A549 (cell line): ENCODE measurements around the gene TEX36. TPM values are rescaled to one million over a fixed set of nuclear protein-coding genes. Genes with fewer than 3 reads are reported as not detected.

Experiments used
- ATAC-seq, 2 experiments: fragments of 200-7000 bp in 1 of 2; fragments of >200 bp in 1 of 2; cut with Nextera tagmentation in 1 of 2; cut with Tn5 transposase in 1 of 2; 3 replicates each; pipeline versions ENCODE4 v1.8.0 to v1.9.1; 2018 to 2020; ENCODE audit warnings: mild to moderate bottlenecking in 1 of 2, moderate library complexity in 1 of 2
- CTCF ChIA-PET: fragments of 300-600 bp; sonication (Branson Sonifier 250); formaldehyde crosslinking; extraction: SDS; loops from one replicate; lab custom pipeline; 2021; ENCODE audit warnings: antibody characterized with exemption, inconsistent platforms; lab: Yijun Ruan, JAX
- POLR2A ChIA-PET: fragments of 350-600 bp; formaldehyde crosslinking; extraction: SDS; loops from one replicate; lab custom pipeline; 2021; ENCODE audit warnings: antibody characterized with exemption, inconsistent platforms; lab: Yijun Ruan, JAX
- DNase-seq, 2 experiments: peaks; one replicate each; pipeline versions ENCODE4 v3.0.0 to v3.0.0-alpha.2; 2011 to 2016; ENCODE audit warnings: low read depth in 1 of 2, low spot score in 1 of 2
- FAIRE-seq: peaks from 2 replicates; lab custom pipeline; 2011; peaks lifted over from hg19 to GRCh38; lab: Jason Lieb, UNC
- H3K27ac ChIP-seq, 2 experiments: fragments of >200 bp; sonication (Bioruptor Twin); formaldehyde crosslinking; 3 replicates each; pipeline ENCODE4 v1.5.1; 2016 to 2017
- H3K4me1 ChIP-seq: fragments of >200 bp; sonication (Bioruptor Twin); formaldehyde crosslinking; 3 replicates; pipeline ENCODE4 v1.6.1; 2016
- H3K4me2 ChIP-seq: fragments of >200 bp; sonication (Bioruptor Twin); formaldehyde crosslinking; 3 replicates; pipeline ENCODE4 v1.6.1; 2016
- H3K4me3 ChIP-seq: fragments of >200 bp; sonication (Bioruptor Twin); formaldehyde crosslinking; 3 replicates; pipeline ENCODE4 v1.5.1; 2016
- H3K9me3 ChIP-seq: fragments of >200 bp; sonication (Bioruptor Twin); formaldehyde crosslinking; 3 replicates; pipeline ENCODE4 v1.6.1; 2016
- ATOH8 ChIP-seq: fragments of 250-450 bp; sonication (Bioruptor Pico); IDR thresholded peaks from 2 replicates; pipeline ENCODE4 v1.5.0; 2020; ENCODE audit warnings: low read depth, mild to moderate bottlenecking, moderate library complexity
- BCL3 ChIP-seq: fragments of >200 bp; sonication (Bioruptor Twin); formaldehyde crosslinking; IDR thresholded peaks from 3 replicates; pipeline ENCODE4 v1.6.1; 2016
- CBX8 ChIP-seq: fragments of 200-600 bp; sonication (generic); IDR thresholded peaks from 2 replicates; pipeline ENCODE4 v1.6.1; 2016
- CHD2 ChIP-seq: fragments of 150-350 bp; IDR thresholded peaks from 2 replicates; pipeline ENCODE4 v1.6.1; 2014; ENCODE audit warnings: low read length; ENCODE audit not compliant: partially characterized antibody
- E2F6 ChIP-seq: IDR thresholded peaks from 2 replicates; pipeline ENCODE4 v1.6.1; 2012; ENCODE audit warnings: low read depth, borderline replicate concordance
- EHMT2 ChIP-seq: fragments of 200-600 bp; sonication (generic); IDR thresholded peaks from 2 replicates; pipeline ENCODE4 v1.6.1; 2016; ENCODE audit warnings: antibody characterized with exemption, low read depth, mild to moderate bottlenecking, moderate library complexity
- ESRRA ChIP-seq: fragments of 150-350 bp; IDR thresholded peaks from 2 replicates; pipeline ENCODE4 v1.6.1; 2014; ENCODE audit warnings: mild to moderate bottlenecking, low read length, borderline replicate concordance
- FOSL2 ChIP-seq, 2 experiments: fragments of 450-650 bp in 1 of 2; fragments of >200 bp in 1 of 2; sonication (Bioruptor Twin) in 1 of 2; formaldehyde crosslinking; IDR thresholded peaks; 2 replicates each; pipeline versions ENCODE4 v1.5.0 to v1.6.1; 2016 to 2020; ENCODE audit warnings: mild to moderate bottlenecking in 1 of 2, moderate library complexity in 1 of 2
- GATA3 ChIP-seq: IDR thresholded peaks from 2 replicates; pipeline ENCODE4 v1.6.1; 2012; ENCODE audit warnings: borderline replicate concordance
- HDAC2 ChIP-seq: fragments of 200-600 bp; sonication (generic); IDR thresholded peaks from 2 replicates; pipeline ENCODE4 v1.6.1; 2016
- HEYL ChIP-seq: fragments of 250-450 bp; sonication (Bioruptor Pico); IDR thresholded peaks from 2 replicates; pipeline ENCODE4 v1.8.0; 2021; ENCODE audit warnings: mild to moderate bottlenecking, moderate library complexity
- HOXA7 ChIP-seq: fragments of 250-450 bp; sonication (Bioruptor Pico); IDR thresholded peaks from 2 replicates; pipeline ENCODE4 v1.5.0; 2020; ENCODE audit warnings: mild to moderate bottlenecking, moderate library complexity
- MAFK ChIP-seq: fragments of 450-650 bp; IDR thresholded peaks from 2 replicates; pipeline ENCODE4 v1.6.1; 2014; ENCODE audit not compliant: partially characterized antibody
- MAX ChIP-seq: IDR thresholded peaks from 2 replicates; pipeline ENCODE4 v1.6.1; 2012
- NR3C1 ChIP-seq: fragments of >200 bp; sonication (Bioruptor Twin); formaldehyde crosslinking; IDR thresholded peaks from 3 replicates; pipeline ENCODE4 v1.6.1; 2017
- POLR2A ChIP-seq: IDR thresholded peaks from 2 replicates; pipeline ENCODE4 v1.6.1; 2012; ENCODE audit warnings: mild to moderate bottlenecking, low read length
- POLR2AphosphoS2 ChIP-seq: conservative IDR thresholded peaks from 2 replicates; pipeline ENCODE4 v1.6.1; 2012; ENCODE audit warnings: low read length, improper control_type of control experiment, inconsistent platforms
- RAD21 ChIP-seq, 2 experiments: fragments of >200 bp in 1 of 2; sonication (Bioruptor Twin) in 1 of 2; formaldehyde crosslinking in 1 of 2; IDR thresholded peaks in 1 of 2; conservative IDR thresholded peaks in 1 of 2; 2 replicates in 1 of 2; 3 replicates in 1 of 2; pipeline ENCODE4 v1.6.1; 2012 to 2018; ENCODE audit warnings: inconsistent platforms in 1 of 2
- RARB ChIP-seq: fragments of 250-450 bp; sonication (Bioruptor Pico); IDR thresholded peaks from 2 replicates; pipeline ENCODE4 v1.8.0; 2021; ENCODE audit warnings: mild to moderate bottlenecking, moderate library complexity
- RFX5 ChIP-seq: fragments of 450-650 bp; IDR thresholded peaks from 2 replicates; pipeline ENCODE4 v1.7.1; 2014; ENCODE audit warnings: antibody characterized with exemption, mild to moderate bottlenecking, moderate library complexity
- RNF2 ChIP-seq: fragments of 200-600 bp; sonication (generic); IDR thresholded peaks from 2 replicates; pipeline ENCODE4 v1.6.1; 2016; ENCODE audit warnings: low read depth, mild to moderate bottlenecking, antibody characterized with exemption, moderate library complexity, borderline replicate concordance
- SREBF2 ChIP-seq: fragments of 450-650 bp; IDR thresholded peaks from 2 replicates; pipeline ENCODE4 v1.6.1; 2014; ENCODE audit warnings: mild to moderate bottlenecking, moderate library complexity
- TFCP2L1 ChIP-seq: fragments of 250-450 bp; sonication (Bioruptor Pico); IDR thresholded peaks from 2 replicates; pipeline ENCODE4 v1.5.0; 2021; ENCODE audit warnings: mild to moderate bottlenecking
- TP53 ChIP-seq: fragments of 250-450 bp; sonication (Bioruptor Pico); IDR thresholded peaks from 2 replicates; pipeline ENCODE4 v1.5.0; 2021; ENCODE audit warnings: mild to moderate bottlenecking, moderate library complexity
- USF2 ChIP-seq: fragments of 450-650 bp; IDR thresholded peaks from 2 replicates; pipeline ENCODE4 v1.6.1; 2014; ENCODE audit warnings: antibody characterized with exemption
- ZSCAN20 ChIP-seq: fragments of 250-450 bp; sonication (Bioruptor Pico); IDR thresholded peaks from 2 replicates; pipeline ENCODE4 v1.8.0; 2022; ENCODE audit warnings: mild to moderate bottlenecking, moderate library complexity
- WGBS: methylation state at CpG from one replicate; pipeline ENCODE4 v1.1.6; 2017; ENCODE audit errors: missing lambda C conversion rate; 5-methylcytosine and 5-hydroxymethylcytosine counted together
- polyA plus RNA-seq, 4 experiments: library from polyadenylated mRNA; depleted of rRNA in 3 of 4; stranded (reverse); fragments of >200 nt; fragmentation: RNase III in 1 of 4; extraction: RNeasy Plus Mini Kit Qiagen cat#74134 plus additional on column Dnase treatment in 1 of 4; gene quantifications; 2 replicates in 3 of 4; 3 replicates in 1 of 4; pipeline ENCODE4 v1.2.3, GENCODE V29; 2011 to 2017

Gene TEX36
- polyA plus RNA-seq, 2 of the 4 experiments (the other 2 are of a cell fraction) = not detected

GRCh38 chr10:125687507-125688185, 4.7 kb upstream of the TEX36 start:
- TF ChIP-seq TP53 (no peak), RNF2 (no peak), NR3C1 (no peak), BCL3 (no peak), GATA3 (no peak), HDAC2 (no peak), ATOH8 (CRISPR knock-in tag) (no peak), TFCP2L1 (CRISPR knock-in tag) (no peak), E2F6 (no peak), FOSL2 (IDR thresholded peaks at IDR 0.05) (no peak), FOSL2 (CRISPR knock-in tag; IDR thresholded peaks at IDR 0.05) (no peak), HEYL (CRISPR knock-in tag) (no peak), RFX5 (no peak), USF2 (no peak), EHMT2 (no peak), CHD2 (no peak), POLR2A (no peak)
- Histone ChIP-seq H3K27ac (no peak overlapping the region), H3K4me3 (no peak overlapping the region), H3K9me3 (no peaks in the 10 kb centered on the region), H3K4me2 (no peak overlapping the region), H3K4me1 (no peaks in the 10 kb centered on the region)
- ATAC-seq (no peak), FAIRE-seq (no peak), DNase-seq (no peak)
- POLR2A ChIA-PET = no interaction called here
- WGBS = 58% methylated on average over 3 of the region's 3 CpGs
- CTCF ChIA-PET = interaction anchor here (0.6 to 1.2 kb wide), 2 partner anchors 526 to 974 kb away, joined by 4 to 5 read pairs; no protein-coding TSS in a partner anchor

GRCh38 chr10:125684581-125684980, 1.6 kb upstream of the TEX36 start:
- ATAC-seq = no peak
- ChIA-PET POLR2A (no interaction called here), CTCF (no interaction called here)
- no peak for FAIRE-seq
- H3K4me1 ChIP-seq = no peaks in the 10 kb centered on the region
- H3K27ac ChIP-seq = no peak overlapping the region
- no peaks in the 10 kb centered on the region; the same call in 2 of the 3 replicates for H3K9me3 ChIP-seq
- DNase-seq = no peak
- H3K4me2 ChIP-seq = no peak overlapping the region
- H3K4me3 ChIP-seq = no peak overlapping the region
- 60% methylated on average over 5 of the region's 5 CpGs for WGBS
- TF ChIP-seq MAFK (no peak), POLR2AphosphoS2 (no peak), CHD2 (no peak), ESRRA (no peak), SREBF2 (no peak), MAX (no peak), RARB (CRISPR knock-in tag) (no peak), TFCP2L1 (CRISPR knock-in tag) (no peak), HOXA7 (no peak), E2F6 (no peak), RAD21 (conservative IDR thresholded peaks at IDR 0.05 in 1 of 2, IDR thresholded peaks at IDR 0.05 in 1 of 2) (no peak), ZSCAN20 (CRISPR knock-in tag) (no peak), CBX8 (no peak)
